DMS79 treated with DMSO at 0.1 percent for 48 hours (cell line): Measurements from ENCODE around the gene CAPN9.

Experiments used
- DNase-seq: peaks from one replicate; lab custom pipeline; 2025; lab: John Stamatoyannopoulos, UW

Gene CAPN9

DNA sequence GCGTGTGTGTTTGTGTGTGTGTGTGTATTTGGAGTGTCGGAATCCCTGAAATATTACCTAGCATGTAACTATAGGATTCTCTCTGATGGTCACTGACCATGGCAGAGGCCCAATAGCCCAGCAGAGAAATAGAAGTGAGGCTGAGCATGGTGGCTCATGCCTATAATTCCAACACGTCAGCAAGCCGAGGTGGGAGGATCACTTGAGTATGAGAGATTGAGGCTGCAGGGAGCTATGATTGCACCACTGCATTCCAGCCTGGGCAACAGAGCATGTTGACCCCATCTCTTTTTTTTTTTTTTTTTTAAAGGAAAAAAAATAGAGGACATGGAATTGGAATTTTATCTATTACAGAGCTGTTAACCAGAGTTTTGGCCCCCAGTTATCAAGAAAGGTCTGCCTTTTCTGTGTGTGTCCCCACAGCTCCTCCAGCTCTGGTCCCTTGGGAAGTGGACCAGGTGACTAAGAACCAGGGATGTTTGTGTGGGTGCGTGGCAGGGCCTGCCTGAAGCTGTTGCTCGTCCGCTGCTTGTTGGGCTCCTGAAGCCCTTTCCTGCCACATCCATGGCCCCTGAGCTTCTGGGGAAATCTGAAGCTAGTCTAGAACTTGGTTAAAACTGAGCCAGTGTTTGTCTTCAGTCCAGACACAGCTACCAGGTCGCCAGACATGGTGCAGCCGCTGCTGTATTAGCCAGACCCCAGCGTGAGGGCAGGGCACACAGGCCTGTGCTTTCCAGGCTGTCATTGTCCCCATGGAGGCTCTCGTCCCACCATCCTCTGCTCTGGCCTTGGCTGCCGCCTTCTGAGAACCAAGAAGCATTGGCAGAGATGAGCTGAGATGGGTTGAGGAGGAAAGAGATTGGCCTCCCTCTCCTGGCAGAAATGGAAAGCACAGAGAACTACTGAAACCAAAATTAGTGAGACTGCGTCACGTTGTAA, 25.5 kb downstream of the CAPN9 start:
- DNase-seq = no peak

DNA sequence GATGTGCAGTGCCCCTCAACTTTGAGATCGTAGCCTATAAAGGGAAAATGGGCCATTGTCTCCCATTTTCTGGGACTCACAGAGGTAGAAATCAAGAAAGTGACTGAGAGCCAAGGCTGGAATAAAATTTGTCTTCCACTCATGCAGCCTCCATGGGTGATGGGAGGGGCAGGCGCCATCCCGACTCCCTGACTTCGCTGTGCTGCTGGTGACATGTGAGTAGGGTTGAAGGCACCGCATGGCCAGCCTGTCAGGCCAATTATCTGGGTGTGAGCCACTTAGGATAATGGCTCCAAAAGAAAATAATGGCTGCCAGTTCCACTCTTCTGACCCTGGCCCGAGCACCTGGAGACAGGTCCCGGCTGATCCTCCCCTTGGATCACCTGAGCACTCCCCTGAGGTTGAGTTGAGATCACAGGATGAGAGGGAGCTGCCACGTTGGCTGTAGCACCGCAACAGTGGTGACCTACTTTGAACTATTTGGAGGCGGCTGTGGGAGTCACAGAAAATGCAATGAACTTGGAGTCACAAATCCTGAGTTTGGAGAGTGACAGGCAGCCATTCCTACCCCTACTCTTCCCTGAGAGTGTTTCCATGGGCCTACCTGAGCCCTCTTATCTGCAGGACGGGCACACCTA, 26.3 kb downstream of the CAPN9 start:
- DNase-seq = no peak

DNA sequence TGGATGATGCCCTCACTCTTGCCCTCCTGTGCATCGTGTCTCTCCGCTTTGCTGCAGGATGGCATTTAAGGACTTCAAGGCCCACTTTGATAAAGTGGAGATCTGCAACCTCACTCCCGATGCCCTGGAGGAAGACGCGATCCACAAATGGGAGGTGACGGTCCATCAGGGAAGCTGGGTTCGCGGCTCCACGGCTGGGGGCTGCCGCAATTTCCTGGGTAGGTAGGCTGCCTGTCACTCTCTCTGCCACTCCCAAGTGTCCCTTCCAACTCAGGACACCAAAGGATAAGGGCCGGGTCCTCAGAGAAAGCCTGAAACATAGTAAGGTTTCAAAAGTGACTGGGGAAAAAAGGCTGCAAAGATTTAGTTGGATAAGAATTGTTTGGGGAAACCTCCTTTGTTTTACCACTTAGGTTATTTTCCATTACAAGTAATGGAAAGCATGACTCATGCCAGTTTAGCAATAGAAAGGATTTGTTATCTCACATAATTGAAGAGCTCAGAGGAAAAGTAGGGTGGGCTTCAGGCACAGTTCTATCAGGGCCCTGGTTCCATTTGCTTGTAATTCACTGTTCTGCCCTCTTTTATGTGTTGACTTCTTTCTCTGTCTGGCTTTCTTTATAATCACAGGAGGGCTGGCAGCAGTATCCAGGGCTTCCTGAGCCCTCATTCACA, 31.9 kb downstream of the CAPN9 start:
- no peak for DNase-seq

- DNase-seq = no peak
Measured at GRCh38 chr1:230781131-230781530, 33.9 kb downstream of the CAPN9 start.

DNA sequence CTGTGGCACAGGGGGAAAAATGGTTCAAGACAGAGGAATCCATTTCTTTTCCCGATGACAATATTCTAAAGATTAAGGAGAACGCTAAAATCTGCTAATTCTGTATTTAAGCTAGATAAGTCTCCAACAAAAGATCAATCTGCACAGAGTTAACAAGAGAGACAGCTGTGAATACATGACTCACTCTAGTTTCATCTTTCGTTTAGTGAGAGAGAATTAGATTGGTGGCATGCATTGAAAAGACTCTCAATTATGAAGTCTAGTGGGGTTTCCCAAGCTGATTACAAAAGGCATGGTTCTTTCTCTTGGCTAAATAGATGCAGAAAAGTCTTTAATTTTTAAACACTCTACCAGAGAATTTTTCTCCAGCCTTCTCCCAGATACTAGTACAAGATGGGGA, 34.4 kb downstream of the CAPN9 start:
- no peak for DNase-seq

GRCh38 chr1:230784163-230784562, 37.0 kb downstream of the CAPN9 start:
- no peak for DNase-seq

- DNase-seq = no peak
Measured at GRCh38 chr1:230785636-230786384, 38.6 kb downstream of the CAPN9 start.

DNA sequence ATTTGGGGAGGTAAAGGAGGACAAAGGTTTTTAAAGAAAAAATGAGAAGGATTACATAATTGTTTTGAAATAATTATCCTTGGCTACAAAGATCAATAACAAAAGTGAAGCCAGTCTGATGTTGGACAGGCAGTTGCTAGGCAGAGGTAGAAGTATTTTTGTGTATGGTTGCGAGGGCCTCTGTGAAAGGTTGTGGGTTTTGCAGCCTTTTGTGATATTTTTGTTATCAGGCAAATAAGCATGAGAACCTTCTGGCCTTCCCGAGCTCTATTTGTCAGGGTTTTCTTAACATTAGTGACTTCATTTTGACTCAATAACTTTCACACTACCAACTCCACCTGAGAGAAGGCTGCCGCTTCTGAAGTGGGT, 39.2 kb downstream of the CAPN9 start:
- DNase-seq = no peak

DNA sequence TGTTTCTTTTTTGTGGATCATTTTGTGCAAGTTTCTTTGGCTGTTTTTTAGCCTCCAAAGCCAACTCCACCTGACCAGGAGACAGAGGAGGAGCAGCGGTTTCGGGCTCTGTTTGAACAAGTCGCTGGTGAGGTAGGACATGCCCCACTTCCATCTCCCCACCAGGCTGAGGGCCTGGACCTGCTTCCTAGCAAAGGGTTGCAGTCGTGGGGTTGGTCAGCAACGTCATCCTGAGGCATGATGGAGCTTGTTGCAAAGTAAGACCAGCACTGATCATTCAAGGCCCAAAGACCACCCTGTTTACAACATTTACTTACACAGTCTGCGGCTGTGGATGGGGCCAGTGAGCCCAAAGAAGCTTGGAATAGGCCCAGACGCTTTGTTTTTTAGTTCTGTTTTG, 40.3 kb downstream of the CAPN9 start:
- DNase-seq = no peak

DNA sequence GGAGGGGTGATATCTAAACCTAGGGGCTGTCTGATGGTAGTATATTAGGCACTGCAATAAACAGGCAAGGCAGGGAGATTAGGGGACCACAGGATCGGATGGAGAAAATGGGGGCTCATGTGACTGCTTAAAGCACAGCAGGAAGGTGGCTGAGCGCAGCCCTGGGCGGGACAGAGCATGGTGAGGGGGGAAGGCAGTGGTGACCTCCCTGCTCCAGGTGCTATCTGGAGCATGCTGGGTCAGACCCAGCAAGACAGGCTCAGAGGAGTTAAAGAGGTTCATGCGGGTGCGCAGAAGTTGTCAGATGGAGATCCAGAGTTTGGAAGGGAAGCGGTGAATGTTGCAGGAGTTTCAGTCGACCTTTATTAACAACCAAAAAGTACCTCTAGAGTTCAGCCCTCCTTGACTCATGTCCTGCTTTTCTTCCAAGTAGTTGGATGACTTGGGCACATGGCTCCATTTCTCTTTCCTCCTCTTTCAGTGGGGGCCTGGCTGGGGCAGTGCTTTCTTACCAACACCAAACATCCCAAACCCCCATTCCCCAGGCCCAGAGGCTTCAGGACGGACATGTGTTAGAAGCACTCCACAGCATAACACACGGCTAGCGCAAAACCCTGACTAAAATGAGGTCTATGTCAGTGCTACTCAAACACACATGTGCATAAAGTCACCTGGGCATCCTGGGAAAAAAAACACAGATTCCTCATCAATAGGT, 41.5 kb downstream of the CAPN9 start:
- DNase-seq = no peak

DNA sequence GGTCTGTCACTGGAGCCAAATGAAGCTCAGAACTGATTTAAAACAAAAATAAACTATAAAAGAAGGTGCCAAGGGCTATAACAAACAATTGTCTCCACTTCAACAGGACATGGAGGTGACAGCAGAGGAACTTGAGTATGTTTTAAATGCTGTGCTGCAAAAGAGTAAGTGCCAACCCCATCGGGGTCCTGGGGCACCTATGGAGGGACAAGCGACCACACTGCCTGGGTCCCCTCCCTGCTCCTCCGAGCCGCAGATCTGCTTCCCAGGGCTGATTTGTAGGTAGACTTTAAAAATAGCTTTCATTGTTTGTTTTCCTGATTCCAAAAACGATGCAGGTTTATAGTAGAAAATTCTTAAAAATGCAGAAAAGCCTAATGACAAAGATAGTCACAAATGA, 42.8 kb downstream of the CAPN9 start:
- DNase-seq = no peak

DNA sequence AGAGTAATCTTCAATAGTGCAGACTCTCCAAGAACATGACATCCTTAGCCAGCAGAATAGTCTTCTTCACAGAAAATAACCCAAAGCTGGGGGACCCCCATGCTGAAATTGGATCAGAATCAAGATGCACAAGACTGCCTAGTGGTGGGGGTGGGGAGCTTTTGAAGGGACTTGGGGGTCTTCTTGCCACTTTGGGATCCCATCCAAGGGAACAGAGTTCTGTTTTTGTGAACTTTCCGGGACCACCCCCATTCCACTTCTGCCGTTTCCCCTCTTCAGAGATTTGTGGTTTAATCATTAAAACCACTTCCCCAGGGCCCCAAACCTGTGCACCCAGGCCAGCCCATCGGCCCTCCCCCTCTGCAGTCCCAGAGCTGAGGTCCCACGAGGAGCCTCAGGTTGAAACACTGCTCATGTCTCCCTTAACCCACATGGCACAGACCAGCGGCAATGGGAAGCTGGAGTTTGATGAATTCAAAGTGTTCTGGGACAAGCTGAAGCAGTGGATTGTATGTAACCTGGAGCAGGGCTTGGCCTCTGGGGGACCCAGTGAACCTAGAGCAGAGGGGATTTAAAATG, 44.9 kb downstream of the CAPN9 start:
- DNase-seq = no peak

DNA sequence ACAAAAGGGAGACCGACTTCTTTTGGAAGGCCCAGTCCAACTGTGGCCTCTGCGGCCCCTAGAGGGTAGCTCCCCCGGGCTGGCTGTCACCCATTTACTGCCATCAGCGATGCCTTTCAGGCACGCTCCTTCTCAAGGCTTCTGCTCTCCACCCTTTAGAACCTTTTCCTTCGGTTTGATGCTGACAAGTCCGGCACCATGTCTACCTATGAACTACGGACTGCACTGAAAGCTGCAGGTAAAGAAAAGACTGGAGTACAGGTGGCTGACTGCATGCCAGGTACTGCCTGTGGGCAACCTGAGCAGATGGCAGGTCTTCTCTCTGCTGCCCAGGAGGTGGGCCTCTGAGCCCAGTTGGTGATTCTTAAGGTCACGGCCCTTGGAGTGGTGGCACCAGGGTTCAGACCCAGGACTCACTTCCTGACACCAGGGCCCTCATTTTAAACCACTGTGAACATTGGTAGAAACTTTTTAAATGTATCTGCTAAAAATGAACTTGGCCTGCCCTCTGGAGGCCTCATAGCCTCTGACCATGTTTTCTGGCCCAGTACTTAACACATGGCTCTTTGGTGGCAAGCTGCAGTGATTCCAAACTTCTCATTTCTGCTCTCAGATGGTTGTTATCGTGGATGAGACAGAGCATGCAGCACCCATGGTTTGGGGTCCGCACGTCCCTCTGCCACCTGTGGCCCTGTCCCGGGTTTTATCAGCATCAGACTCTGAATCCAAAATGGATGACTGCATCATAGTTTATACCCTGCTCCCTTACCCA, 45.7 kb downstream of the CAPN9 start:
- no peak for DNase-seq

DNA sequence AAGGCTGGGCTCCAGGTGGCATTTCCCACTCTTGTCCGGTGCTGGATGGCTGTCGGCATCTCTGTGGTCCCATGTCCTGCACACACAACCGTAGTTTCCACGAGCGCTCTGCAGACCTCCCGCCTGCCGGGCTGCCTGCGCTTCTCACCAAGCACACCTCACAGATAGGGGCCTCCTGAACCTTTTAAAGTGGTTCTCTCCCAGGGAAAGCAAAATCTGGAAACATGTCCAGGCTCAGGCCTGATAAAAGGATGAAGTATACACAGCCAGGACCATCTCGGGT, 46.2 kb downstream of the CAPN9 start:
- no peak for DNase-seq

- no peak for DNase-seq
Measured at GRCh38 chr1:230794431-230794830, 47.2 kb downstream of the CAPN9 start.

GRCh38 chr1:230794871-230795605, 47.9 kb downstream of the CAPN9 start:
- DNase-seq = no peak

DNA sequence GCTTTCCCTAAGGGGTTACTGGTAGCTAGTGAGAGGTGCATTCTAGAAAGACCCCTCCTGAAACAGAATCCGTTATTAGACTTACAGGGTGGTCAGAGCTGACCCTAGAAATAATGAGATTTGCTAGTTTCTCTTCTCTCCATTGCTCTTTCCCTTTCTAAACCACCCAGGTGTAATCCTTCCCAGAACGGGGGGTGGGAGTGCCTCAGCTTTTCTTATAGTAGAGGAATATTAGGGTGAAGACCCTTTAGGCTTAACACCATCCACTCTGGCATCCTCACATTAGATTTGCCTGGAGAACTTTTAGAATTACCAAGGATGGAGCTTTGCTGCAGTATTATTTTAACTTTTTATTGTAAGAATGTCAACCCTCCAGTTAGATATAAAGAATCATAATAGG, 49.4 kb downstream of the CAPN9 start:
- no peak for DNase-seq

- no peak for DNase-seq
Measured at GRCh38 chr1:230797376-230797920, 50.3 kb downstream of the CAPN9 start.

DNA sequence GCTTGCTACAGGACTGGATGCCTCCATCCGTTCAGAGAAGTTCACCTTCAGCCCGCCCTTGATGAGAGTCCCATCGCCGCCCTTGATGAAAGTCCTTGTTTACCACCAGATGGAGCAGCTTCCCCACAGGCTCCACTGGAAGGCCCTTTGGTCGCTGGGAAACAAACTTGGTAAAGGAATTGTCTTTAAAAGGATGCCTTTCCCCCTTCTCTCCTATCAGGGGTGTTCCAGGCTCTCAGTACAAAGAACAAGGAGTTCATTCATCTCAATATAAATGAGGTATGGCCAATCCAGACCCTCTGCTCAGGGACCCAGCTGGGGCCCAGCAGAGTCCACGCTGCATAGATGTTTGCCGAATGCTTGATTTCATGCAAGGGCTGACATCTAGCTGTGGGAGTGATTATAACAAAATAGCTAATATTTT, 50.8 kb downstream of the CAPN9 start:
- peak; percentile 5 for DNase-seq

- no peak for DNase-seq
Measured at GRCh38 chr1:230798491-230798890, 51.3 kb downstream of the CAPN9 start.
